Activated T-cell treated with anti-CD3 and anti-CD28 coated beads, Interleukin-2, amount 50 U/mL, for 1 hour (primary cell): Measurements from ENCODE around the gene PNCK.
A peak's percentile ranks its signal among the peaks of the same experiment; 100 is the strongest.

Experiments used
- DNase-seq: peaks from one replicate; pipeline ENCODE4 v3.0.0-alpha.2; 2020

Gene PNCK

DNA sequence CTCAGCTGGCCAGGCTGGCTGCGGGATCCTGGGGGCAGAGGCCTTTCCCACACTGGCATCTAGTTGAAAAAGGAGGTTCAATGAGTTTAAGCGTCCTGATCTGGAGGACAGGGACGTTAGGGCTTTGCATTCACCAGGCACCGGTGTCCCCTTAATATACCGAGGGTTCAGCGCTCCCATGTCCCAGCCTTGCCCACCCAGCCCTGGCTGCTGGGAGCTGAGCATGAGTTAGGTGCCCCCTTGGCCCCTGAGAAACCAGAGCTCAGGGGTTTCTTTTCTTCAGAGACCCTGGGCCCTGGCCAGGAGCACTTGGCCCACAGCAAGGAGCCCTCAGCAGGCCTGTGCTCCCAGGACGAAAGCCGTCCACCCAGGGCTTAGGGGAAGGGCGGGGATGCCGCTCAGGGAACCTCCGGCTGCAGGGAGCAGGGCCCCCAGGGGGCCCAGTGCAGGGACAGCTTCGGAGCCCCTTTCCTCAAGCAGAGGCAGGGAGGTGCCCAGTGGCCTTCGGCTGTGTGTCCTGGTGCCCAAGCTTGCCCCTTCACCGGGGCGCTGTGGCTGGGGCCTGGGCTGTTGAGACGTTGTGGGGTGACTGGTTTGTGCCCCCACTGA lies 47.5 kb downstream of the PNCK start:
- peak; percentile 12 for DNase-seq

DNA sequence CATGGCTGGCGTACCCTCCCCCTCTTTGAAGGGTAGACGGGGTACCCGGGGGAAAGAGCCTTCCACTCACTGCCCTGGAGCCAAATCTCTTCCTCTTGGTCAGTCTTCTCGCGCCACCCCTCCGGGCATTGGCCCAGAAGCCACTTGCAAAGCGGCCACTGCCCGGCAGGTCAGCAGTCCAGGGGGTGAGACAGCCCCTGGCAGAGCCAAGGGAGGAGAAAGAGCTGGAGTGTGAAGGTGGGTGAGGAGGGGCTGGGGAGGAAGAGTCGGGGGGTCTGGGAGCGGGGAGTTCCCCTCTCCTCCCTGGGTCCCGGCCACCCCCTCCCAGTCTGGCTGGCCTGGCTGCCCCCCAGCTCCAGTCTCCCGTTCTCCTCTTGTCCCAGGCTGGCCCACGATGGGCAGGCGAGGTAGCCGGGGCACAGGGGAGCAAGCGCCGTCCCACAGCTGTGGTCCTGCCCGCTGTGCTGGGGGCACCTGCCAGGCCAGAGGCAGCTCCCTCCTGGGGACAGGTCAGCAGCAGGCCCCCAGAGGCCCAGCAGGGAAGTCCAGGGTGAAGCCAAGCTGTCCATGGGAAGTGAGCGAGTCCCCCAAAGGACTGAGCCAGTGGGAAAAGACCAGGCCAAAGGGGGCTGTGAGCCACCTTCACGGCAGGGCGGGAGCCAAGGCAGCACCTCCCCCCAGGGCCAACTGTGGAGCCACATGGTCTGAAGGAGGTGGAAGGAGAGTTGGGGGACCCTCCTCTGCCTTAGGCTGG lies 48.2 kb downstream of the PNCK start:
- DNase-seq: peak; percentile 11

DNA sequence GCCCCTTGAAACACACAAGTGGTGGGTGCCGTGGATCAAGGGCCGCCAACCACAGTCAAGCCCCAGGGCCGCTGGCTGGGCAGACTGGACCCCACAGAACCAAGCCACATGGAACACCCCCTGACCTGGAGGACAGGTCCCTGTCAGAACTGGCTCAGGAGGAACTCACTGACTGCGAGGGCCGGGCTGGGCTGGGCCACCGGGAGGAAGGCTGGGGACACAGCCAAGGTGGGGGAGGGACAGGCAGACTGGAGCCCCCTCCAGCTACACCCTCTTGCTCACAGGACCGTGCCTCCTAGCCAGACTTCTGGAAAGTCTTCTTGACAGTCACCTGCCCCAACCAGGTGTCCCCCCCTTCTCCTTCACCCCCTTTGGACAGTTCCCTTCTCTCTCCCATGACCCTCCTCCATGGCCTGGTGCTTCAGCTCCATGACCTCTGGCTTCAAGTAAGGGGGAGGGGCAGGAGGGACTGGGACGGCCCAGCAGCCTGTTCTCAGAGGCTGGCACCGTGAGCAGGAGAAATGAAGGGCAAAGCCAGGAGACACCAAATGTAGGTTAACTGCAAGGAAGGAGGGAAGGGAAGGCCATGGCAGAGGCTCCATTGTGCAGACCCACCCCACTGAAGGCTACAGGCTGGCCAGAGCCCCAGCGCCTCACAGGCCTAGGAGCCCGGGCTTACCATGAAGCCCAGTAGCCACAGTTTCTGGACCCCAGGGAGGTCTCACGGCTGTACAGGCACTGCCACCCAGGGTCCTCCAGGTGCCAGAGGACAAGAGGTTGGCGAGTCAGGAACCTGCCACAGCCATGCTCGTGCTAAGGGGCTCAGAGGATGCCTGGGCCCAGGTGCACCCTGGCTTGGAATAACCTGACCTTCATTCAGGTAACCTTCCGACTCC lies 49.2 kb downstream of the PNCK start:
- DNase-seq: peak; percentile 9

DNA sequence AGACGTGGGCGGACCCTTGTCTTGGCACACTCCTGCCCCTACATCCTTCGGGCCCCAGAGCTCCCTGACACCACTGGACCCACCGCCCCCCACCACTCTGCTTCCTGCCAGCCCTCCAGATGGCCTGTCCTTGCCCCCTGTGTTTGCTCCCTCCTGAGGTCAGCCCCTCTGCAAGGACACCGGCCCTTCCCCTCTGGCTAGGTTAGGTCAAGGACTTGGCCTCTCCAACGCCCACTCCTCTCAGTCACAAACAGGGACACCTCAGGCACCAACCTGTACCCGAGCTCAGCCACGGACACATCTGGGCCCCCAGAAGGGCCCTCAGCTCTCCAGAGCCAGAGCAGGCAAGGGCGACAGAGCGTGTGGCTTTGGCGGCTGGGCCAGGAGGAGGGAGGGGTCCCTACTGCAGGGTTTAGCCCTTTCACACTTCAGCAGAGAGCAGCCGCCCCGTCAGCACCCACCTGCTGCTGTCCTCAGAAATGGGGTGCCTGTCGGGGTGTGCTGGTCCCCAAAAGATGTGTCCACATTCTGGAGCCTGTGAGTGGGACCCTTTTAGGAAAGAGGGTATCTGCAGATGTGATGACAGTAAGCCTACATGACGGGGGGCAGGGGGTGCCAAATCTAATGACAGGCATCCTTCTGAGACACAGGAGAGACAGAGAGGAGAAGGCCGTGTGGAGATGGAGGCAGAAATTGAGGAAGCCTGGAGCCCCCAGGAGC lies 50.1 kb downstream of the PNCK start:
- peak; percentile 10 for DNase-seq

DNA sequence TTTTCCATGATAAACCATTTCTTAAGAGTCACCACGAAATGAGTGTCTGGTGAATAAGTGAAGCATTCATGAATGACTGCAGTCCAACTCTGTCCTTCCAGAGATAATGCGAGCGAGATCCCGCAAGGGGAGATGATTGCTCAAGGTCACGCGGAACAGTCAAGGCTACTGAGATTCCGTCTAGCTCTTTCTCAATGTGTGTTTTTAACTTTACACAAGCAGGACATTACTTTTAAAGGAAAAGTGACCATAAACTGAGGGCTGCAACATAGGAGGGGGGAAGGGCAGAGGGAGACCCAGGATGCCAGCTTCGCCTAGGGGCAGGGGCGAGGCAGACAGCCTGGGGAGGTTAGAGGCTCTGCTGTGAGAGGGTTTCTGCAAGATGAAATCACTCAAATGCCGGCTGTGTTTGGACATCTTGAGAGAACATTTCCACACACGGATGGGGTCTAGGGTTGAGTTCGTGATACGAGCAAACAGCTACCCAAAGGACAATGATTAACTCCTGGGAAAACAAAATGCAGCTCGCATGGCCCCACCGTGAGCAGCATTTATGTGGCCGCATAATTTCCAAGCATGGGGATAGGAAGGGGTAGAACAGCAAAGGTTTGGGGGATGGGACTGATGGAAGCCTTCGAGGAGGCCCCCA lies 50.8 kb downstream of the PNCK start:
- no peak for DNase-seq

DNA sequence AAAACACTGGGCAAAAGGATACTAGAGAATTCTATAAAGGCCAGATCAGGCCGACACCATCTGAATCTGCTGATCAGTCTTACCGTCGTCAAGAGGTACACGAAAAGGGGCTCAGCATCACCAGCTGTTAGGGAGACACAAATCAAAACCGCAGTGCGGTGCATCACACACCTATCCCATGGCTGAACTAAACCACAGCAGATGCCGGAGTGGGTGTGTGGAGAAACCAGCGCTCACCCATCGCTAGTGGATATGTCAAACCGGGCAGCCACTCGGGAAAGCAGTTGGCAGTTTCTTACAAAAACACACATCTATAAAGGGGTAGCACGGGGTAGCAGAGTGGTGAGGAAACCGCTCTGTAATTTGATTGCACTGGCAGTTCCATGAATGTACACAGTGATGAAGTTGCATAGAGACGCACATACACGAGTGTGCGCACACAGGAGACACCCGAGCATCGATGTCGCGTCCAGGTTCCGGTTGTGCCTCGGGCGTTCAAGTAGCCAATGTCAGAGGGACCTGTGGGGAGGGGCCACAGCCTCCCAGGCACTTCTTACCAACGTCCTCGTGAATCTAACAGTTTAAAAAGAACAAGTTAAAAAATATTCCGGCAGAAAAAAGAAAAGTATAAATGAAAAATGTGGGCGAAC lies 51.5 kb downstream of the PNCK start:
- DNase-seq: peak; percentile 3

DNA sequence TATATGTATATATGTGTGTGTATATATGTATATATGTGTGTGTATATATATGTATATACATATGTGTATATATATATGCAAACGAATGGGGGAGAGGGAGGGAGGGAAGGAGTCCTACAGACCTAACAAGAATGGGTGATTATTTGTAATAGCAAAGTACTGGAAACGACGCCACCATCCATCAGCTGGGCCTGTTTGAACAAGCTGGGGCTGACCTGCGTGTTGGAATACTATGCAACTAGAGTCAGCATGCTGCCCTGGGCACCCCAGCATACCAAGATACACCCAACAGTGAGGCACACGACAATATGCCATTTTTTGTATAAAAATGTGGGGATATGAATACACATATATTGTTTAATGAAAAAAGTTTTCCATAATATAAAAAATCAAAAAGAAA lies 53.0 kb downstream of the PNCK start:
- no peak for DNase-seq
